GM18867 (cell line): Measurements from ENCODE around the gene EGFR.
A peak's percentile ranks its signal among the peaks of the same experiment; 100 is the strongest.

Experiments used
- ATAC-seq: cut with Tn5 transposase; IDR thresholded peaks from one replicate; pipeline ENCODE4 v1.9.1; 2021; ENCODE audit warnings: mild to moderate bottlenecking, moderate library complexity; ENCODE audit not compliant: unreplicated experiment

The EGFR gene

DNA sequence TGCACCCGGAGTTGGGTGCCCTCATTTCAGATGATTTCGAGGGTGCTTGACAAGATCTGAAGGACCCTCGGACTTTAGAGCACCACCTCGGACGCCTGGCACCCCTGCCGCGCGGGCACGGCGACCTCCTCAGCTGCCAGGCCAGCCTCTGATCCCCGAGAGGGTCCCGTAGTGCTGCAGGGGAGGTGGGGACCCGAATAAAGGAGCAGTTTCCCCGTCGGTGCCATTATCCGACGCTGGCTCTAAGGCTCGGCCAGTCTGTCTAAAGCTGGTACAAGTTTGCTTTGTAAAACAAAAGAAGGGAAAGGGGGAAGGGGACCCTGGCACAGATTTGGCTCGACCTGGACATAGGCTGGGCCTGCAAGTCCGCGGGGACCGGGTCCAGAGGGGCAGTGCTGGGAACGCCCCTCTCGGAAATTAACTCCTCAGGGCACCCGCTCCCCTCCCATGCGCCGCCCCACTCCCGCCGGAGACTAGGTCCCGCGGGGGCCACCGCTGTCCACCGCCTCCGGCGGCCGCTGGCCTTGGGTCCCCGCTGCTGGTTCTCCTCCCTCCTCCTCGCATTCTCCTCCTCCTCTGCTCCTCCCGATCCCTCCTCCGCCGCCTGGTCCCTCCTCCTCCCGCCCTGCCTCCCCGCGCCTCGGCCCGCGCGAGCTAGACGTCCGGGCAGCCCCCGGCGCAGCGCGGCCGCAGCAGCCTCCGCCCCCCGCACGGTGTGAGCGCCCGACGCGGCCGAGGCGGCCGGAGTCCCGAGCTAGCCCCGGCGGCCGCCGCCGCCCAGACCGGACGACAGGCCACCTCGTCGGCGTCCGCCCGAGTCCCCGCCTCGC lies at the start of gene EGFR:
TSS of gene EGFR (plus strand) at position 657 of the 830 bp plus-strand sequence. CDS start 261 bp downstream, outside the sequence.
- no peak for ATAC-seq

DNA sequence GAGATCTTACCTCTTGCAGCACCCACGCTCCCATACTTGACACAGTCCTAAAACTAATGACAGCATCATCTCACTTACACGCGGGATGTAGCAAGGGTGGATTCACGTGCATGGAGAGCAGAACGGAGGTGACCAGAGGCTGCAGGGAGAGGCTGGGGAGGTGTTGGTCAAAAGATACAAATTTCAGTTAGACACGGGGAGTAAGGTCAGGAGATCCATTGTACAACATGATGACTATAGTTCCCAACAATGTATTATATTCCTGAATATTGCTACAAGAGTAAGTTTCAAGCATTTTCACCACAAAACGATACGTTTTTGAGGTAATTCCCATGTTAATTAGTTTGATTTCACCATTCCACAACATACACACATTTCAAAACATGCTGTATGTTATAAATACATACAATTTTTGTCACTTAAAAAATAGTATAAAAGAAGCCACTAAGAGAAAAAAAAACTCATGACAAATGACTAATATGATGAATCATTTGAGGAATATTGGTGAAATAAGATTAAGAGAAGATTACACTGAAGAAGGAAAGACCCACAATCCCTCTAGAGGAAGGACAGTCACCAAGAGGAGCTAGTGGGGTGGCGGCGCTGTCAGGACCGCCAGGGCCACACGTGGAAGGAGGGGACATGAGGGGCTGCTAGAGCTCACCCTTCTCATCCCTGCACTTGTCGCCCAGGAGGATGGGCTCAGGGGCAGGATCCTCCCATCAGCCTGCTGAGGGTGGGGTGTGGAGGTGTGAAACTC lies 49.4 kb upstream of the EGFR start:
- ATAC-seq = no peak

DNA sequence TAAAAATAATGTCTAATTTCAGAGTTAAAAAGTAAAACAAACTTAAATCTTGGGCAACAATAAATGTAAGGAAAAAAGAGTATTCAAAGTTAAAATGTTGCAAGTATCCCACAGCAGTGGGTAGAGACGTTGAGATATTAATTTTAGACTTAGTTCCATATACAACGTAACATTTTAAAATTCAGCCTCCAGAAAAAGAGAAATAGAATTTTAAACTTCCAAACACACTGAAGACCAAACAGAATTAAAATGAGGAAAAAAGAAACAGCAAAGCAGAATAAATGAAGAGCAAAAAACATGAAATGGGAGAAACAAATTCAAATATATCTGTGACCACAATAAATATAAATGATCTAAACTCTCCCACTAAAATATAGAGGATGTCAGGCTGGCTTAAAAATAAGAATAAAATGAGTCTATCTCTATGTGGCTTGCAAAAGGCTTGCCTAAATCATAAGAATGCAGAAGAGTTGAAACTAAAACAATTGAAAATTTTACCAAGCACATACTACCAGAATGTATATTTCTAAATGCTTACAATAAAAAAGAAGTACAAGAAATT lies 46.0 kb upstream of the EGFR start:
- no peak for ATAC-seq

DNA sequence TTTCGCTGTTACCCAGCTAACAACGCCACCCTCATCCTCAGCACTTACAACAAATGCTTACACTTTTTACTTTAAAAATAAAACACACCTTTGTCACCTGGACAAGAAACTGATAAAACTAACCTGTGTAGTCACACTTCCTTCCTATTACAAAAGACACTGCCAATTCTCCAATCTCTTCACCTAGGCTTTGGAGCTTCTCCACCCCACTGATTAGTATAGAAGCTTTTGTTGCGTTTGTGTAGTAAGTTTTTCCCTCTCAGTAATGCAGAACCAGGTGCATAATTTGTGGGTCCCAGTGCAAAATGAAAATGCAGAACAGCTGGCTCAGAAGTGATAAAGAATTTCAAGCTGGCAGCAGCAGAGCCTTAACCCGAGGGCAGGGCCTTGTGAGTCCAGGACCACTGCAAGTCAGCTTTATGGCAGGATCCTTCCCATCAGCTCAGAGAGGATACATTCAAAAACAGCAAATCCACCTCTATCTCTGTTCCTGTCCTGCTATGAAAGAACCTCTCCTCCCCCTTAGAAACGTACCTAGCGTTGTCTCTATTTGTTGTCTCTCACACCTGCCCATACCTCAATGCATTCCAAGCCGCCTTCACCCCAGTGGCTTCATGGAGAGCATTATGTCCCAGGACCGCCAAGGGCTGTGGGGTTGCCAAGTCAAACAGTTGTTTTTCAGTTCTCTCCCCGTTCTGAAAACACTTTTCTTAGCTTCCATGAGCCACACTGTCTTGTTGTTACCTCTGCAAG lies 40.3 kb upstream of the EGFR start:
- no peak for ATAC-seq

DNA sequence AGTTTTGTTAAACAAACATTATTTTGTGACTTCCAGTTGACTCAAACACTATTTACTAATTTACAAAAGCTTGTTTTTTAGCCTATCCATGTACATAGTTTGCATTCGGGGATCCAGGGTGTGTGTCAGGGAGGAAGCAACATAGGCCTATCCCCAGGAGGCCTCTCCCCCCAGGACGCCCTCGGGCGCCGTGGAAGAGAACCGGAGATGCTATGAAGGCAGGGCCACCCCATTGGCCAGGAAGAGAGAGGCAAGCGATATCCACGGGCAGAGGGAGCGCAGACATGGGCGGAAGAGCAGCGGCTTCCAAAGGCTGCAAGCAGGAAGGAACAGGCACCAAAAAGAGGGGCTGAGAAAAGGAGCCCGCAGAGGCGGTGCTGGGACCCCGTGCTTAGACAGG lies 38.3 kb upstream of the EGFR start:
- no peak for ATAC-seq

DNA sequence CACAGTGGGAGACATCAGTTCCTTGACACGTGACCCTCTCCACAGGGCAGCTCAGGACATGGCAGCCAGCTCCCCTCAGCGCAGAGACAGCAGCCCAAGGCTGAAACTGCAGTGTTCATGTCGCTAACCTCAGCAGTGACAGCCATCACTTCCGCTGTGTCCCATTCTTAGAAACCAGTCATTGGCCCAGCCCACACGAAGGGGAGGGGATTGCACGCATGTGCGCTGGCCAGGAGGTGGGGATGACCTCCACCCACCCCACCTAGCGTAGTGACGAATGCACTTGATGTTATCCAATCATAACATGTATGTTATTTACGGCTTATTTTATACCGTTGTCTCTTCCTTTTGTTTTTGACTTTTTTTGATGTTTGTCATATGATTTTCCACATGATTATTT lies 36.9 kb upstream of the EGFR start:
- no peak for ATAC-seq

DNA sequence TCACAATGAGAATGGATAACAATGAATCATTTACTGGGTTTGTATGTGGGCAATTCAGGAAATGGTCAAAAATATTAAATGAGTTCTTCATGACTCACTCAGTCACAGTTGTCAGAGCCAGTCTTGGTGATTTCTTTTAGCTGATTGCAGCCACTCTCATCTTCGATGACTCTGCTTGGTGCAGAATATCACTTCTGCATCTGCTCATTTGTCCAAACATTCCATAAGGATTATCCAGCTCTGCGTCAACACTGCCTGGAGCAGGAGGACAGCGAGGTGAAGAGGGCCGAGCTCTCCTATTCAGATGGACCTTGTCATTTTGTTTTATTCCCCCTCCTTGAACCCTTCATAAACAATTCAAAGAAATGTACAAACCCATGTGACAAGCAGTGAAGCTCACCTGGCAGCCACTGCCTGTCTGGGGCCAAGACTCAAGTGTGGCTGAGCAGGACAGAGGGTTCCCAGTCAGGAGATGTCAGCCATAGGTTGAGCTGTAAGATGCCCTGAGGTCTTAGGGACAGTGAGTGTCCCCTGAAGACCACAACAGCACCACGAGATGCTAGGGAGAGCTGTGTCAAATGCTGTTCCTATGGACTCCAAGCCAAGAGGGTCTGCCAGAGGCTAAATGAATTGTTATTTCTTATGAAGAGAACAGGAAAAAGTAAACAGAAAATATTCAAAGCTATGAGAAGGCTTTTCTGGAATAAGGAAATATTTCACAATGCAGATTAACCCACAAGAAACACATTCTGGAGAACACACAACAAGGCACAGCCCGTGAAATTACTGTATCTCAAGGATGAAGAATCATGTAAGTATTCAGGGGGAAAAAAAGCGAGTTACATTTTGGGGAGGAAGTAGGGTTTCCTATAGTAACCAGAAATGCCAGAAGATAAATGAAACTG lies 33.1 kb upstream of the EGFR start:
- no peak for ATAC-seq

DNA sequence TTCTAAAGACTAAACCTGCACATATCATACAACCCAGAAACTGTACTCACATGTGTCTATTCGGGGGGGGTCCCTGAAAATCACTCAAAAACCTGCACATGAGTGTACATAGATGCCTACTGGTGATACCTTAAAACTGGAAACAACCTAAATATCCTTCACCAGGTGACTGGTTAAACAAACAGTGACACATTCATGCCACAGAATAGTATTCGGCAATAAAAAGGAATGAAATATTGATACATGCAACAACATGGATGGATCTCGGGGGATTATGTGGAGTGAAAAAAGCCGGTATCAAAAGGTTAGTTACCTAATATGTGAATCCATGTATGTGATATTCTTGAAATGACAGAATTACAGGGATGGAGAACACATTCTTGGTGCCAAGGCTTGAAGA lies 32.1 kb upstream of the EGFR start:
- no peak for ATAC-seq

DNA sequence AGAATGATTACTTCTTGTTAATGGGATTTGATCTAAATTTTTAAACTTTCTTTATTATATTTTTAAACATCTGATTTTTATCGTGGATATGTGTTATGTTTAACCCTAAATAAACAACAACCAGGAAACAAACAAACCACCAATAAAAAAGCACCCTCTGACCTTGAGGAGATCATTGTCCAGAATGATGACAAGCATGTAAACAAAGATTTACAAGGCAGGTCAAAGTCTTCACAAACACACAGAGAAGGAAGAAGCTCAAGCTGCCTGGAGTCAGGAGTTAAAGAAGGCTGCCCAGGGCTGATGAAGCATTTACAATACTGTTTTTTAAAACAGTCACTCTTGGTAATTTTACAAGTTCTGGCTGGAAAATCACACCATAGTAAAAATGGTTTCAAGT lies 31.0 kb upstream of the EGFR start:
- ATAC-seq = no peak

DNA sequence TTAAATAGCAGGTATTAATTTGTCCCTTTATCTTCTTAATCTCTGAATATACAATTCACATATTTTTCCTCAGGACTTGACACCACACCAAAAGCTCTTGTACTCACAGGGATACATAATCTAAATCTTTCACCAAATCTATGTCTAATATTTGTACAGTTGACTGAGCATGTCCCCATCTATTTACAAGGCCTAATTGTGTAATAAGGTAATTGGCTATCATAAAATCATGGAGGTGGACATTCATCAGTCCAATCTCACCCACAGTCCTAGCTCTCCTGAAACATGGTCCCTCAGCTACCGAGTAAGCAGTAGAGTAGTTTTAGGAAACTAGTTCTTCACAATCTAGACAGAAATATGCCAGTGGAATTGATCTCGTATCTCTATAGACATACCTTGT lies 30.3 kb upstream of the EGFR start:
- ATAC-seq = no peak

DNA sequence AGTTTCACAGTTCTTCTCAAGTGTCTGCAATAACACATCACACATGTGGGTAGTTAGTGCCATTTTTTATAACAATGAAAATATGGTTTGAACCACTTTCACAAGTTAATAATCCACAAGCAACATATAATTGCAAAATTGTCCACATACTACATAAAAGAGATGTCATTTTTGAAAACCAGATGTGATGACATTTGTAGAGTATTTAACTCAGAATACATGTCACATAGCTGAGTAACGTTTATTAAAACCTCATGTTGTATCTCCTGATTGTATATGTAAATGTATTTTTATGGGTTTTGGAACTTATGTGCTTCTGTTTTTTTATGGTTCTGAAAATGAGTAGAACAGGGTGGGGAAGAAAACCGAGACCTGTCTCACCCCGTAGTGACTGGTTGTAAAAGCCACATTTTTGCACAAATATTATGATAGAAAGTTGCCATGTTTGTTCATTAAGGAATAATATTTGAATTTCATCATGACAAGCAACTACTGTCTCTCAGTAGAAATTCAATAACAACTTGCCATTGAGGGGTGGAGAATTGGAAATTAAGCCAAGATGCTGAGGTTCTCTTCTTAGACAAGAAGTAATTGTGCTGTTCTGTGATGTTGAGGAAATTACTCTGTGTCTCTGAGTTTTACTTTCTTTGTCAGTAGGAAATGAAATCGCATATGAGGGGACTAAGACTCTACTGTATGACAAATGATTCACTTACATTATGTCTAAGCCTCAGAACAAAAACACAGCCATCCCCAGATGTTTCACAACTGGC lies 29.2 kb upstream of the EGFR start:
- ATAC-seq = no peak

DNA sequence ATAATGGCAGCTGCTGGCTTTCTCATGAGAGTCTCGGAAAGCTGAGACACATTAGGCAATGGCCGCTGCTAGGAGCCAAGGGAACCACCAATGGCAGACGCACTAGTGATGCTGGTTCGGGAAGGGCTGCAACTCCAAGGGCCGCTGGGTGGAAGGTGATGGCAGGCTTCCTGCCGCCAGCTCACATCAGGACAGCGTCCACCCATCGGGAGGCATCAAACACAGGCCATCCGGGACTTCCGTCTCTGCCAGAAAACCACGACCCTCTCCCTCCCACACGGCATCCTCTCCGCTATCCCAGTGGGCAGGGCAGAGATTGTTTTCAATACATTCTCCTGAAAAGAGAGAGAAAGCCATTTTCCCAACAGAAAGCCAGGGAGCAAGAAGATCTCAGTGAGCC lies 27.5 kb upstream of the EGFR start:
- no peak for ATAC-seq

DNA sequence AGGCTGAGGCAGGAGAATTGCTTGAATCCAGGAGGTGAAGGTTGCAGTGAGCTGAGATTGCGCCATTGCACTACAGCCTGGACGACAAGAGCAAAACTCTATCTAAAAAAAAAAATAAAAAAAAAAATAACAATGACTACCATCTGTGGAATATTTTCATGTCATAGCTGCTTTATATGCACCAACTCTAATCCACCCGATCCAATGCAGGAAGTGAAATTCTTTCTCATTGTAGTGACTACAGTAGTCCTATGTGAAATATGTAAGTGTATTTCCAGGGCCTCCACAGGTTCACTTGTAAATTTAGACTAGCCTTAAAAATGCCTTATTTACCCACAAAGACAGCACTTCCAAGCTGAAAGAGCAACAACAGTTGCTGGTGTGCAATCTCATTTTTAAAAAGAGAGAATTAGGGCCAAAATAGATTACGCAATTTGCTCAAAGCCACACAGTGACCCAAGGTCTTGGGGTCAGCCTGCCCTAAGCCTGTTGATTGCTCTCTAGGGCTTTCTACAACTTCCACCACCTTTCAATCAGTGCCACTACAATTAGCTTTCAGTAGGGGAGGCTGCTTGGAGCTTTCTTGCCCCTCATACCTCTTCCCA lies 25.8 kb upstream of the EGFR start:
- ATAC-seq = no peak

DNA sequence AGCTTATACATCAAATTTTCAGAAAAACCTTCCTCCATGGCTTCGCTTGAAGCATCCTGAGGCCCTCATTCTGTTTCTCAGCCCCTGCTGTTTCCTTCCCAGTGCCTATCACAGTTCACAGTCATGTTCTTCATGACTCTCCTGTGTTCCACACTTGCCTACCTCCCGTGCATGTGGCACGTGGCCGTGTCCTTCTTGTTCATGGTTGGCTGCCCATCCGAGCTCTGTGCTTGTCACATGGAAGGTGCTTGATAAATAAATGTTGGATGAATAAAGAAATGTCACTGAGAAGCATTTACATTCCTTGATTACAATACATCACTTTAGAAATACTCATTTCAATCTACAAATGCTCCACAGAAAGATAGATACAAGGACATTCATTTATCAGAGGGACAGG lies 23.7 kb upstream of the EGFR start:
- ATAC-seq = no peak

DNA sequence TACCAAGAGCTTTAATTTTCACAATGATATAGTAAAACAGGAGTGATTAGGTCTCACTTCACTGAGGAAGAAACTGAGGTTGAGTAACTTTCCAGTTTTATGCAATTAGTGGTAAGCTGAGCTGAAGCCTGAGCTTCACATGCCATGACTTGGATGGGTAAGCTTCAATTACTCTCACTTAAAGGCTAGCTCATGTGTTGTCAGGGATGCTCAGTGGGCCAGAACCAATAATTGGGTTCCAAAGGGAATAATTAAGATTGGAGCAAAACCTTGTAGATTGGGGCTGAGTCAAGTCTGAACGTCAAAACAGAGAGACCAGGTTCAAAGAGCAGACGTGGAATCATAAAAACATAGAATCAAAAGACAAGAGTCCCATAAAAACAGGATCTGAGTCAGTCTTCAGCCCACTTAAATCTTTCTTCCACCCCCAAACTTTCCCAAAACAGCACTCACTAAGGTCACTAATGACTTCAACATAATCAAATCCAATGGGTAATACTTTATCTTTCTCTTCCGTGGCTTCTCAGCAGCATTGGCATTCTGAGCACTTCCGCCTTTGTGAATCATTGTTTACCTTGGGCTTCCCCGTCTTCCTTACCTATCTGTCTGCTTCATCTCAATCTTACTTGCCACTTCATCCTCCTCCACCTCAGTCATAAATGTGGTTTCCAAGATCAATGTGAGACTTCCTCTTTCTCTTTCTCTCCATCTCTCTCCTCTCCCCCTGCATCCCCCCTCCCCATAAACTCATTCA lies 23.0 kb upstream of the EGFR start:
- ATAC-seq = peak; percentile 79

DNA sequence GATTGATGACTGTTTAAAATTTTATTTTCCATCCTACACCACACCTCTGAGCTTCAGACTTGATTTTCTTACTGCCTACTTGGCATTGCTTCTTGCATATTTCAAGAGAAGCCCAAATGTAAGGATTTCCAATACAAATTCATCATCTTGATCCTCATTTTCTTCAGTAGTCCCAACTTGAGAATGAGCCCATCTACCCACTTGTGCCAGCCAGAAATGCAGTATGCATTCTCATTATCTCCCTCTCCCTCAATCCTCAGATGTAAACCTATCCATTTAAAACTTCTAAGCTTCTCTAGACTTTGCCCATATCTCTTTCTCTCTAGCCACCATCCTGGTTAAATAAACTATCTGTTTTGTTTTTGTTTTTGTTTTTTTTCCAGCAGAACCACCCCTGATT lies 22.4 kb upstream of the EGFR start:
- ATAC-seq = no peak

DNA sequence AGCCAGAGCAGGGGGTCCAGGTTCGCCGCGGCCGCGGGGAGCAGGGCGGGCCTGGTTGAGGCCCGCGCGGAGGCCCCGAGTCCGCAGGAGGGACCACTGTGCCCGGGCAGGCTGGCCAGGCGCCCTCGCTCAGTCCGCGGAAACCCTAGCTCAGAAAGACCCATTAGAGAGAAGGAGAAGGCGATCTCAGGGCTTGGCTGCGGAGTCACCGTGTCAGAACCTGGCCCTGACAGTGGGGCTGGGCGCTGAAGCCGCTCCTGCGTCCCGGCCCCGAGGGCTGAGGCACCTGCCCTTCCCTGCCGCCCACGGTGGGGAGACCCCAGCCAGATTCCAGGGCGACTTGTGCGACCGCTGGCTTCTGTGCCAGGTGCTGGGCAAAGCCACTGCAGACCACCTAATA lies 14.2 kb upstream of the EGFR start:
- no peak for ATAC-seq

DNA sequence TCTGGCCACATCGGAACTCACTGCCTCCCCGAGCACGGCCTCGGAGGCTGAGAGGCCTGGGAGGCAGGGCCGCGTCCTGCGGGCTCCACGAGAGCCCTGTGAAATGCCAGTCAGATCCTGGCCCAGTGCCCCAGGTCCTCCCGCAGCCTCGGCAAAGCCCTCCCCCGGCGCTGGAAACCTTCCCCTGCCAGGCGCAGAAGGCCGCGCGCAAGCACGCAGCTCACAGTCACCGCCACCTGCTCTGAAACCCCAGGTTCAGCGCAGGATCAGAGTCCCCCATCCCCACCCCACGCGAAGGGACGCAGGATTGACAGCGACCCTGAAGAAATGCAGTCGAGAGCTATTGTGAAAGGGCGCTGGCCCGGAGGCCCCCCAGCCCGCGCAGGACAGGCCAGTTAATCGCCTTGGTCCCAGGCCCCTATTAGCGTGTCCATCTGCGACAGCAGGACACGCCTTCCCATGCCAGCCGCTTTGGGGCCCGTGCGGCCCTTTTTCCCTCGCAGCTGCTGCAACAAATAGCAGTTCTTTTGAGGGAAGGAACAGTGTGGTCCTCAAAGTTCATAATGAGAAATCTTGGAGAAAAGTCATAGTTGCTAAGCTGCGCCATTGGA lies 13.5 kb upstream of the EGFR start:
- no peak for ATAC-seq
